ENCODE measurements around the gene RIMBP2.

RIMBP2 gene

DNA sequence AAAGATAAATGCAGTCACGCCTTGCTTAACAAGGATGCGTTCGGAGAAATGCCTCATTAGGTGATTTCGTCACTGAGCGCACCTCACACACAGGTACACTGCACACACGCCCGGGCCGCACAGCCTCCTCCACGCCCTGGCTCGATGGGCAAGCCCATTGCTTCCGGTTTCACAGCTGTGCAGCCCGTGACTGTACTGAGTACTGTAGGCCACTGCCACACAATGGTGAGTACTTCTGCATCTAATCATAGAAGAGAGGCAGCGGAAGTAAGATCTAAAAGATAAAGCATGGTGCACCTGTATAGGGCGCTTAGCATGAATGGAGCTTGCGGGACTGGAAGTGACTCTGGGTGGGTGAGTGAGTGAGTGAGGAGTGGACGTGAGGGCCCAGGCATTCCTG, 4.3 kb downstream of the RIMBP2 start:
- H3K4me2 ChIP-seq (ENCODE audit: low read length), result no peak overlapping the region
- no peak overlapping the region for H2AFZ ChIP-seq (ENCODE audit: low read length)
- no peaks in the 10 kb centered on the region for H3K9me2 ChIP-seq (ENCODE audit: low read depth, low read length)
- H3K9ac ChIP-seq (ENCODE audit: low read length), result no peak overlapping the region
- H4K20me1 ChIP-seq (ENCODE audit: insufficient read depth, low read length), result no peaks in the 10 kb centered on the region
- no peak overlapping the region for H3K4me3 ChIP-seq (ENCODE audit: low read depth, low read length, poor library complexity, severe bottlenecking)
- no peaks in the 10 kb centered on the region for H3K9me3 ChIP-seq (ENCODE audit: low read length)
- H3K36me3 ChIP-seq (ENCODE audit: insufficient read depth, low read length), result no peaks in the 10 kb centered on the region
- TF ChIP-seq, protein P1, sequence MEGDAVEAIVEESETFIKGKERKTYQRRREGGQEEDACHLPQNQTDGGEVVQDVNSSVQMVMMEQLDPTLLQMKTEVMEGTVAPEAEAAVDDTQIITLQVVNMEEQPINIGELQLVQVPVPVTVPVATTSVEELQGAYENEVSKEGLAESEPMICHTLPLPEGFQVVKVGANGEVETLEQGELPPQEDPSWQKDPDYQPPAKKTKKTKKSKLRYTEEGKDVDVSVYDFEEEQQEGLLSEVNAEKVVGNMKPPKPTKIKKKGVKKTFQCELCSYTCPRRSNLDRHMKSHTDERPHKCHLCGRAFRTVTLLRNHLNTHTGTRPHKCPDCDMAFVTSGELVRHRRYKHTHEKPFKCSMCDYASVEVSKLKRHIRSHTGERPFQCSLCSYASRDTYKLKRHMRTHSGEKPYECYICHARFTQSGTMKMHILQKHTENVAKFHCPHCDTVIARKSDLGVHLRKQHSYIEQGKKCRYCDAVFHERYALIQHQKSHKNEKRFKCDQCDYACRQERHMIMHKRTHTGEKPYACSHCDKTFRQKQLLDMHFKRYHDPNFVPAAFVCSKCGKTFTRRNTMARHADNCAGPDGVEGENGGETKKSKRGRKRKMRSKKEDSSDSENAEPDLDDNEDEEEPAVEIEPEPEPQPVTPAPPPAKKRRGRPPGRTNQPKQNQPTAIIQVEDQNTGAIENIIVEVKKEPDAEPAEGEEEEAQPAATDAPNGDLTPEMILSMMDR (IDR thresholded peaks at IDR 0.05; ENCODE audit: low read length), result no peak
- no peak for TF ChIP-seq EZH2 (IDR thresholded peaks at IDR 0.05; ENCODE audit: borderline replicate concordance, low read length)
- H3K79me2 ChIP-seq (ENCODE audit: insufficient read depth, low read length), result no peaks in the 10 kb centered on the region
- no peaks in the 10 kb centered on the region for H3K4me1 ChIP-seq (ENCODE audit: insufficient read depth, low read length, severe bottlenecking)
- H3K27ac ChIP-seq (ENCODE audit: low read depth, low read length, poor library complexity, severe bottlenecking), result no peak overlapping the region
- H3F3A ChIP-seq (ENCODE audit: insufficient read depth, low read length), result no peaks in the 10 kb centered on the region
- no peaks in the 10 kb centered on the region for H3K27me3 ChIP-seq (ENCODE audit: insufficient read depth, low read length)

DNA sequence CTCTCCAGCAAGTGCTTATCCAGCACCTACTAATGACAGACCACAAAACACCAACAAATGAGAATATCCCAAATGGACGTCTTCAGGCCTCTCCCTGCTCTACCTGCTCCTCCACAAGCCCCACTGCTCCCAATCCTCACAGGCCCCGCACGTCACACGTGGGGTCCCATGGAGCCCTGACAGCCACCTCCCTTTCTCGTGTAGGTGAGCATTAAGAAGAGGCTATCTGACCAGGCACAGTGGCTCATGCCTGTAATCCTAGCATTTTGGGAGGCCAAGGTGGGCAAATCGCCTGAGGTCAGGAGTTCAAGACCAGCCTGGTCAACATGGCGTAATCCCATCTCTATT, 5.4 kb downstream of the RIMBP2 start:
- Histone ChIP-seq H3K79me2 (ENCODE audit: insufficient read depth, low read length) (no peaks in the 10 kb centered on the region), H3K27me3 (ENCODE audit: insufficient read depth, low read length) (no peaks in the 10 kb centered on the region), H2AFZ (ENCODE audit: low read length) (no peak overlapping the region), H3K4me2 (ENCODE audit: low read length) (no peak overlapping the region), H4K20me1 (ENCODE audit: insufficient read depth, low read length) (no peaks in the 10 kb centered on the region), H3K27ac (ENCODE audit: low read depth, low read length, poor library complexity, severe bottlenecking) (no peak overlapping the region), H3K4me1 (ENCODE audit: insufficient read depth, low read length, severe bottlenecking) (no peaks in the 10 kb centered on the region), H3F3A (ENCODE audit: insufficient read depth, low read length) (no peaks in the 10 kb centered on the region), H3K9me2 (ENCODE audit: low read depth, low read length) (no peaks in the 10 kb centered on the region), H3K4me3 (ENCODE audit: low read depth, low read length, poor library complexity, severe bottlenecking) (no peak overlapping the region), H3K9me3 (ENCODE audit: low read length) (no peaks in the 10 kb centered on the region), H3K9ac (ENCODE audit: low read length) (no peak overlapping the region), H3K36me3 (ENCODE audit: insufficient read depth, low read length) (no peaks in the 10 kb centered on the region)
- TF ChIP-seq, protein P1 (IDR thresholded peaks at IDR 0.05; ENCODE audit: low read length), result no peak

DNA sequence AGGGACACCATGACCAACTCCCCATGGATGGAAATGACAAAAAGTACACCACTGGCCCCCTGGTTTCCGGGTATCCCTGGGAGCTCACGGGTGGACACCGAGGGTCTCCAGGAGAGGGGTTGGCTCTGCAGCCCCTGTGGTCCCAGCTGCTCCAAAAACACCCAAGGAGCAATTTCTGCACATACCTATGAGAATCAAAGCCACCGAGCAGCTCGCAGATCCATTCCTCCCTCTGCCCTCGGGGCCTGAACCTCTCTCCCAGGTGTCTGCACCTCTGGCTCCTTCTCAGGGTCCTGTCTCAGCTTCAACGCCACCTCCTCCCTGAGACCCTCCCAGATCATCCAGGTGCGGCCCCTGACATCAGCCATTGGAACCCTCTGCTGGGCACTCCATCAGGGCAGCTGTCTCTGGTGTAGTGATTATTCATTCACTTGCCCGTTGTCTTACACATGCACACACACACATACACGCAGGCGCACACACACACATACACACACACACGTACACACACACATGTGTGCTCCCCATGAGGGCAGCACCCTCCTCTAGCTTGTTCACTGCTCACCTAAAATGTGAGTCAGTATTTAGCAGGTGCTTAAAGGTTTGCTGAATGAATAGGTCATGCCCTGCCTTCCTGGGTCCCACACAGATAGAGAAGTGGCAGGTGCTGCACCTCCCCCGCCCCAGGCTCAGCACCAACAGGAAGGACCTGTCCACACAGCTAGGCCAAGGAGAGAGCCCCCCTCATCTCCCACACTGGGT, 5.9 kb downstream of the RIMBP2 start:
- H3K79me2 ChIP-seq (ENCODE audit: insufficient read depth, low read length), result no peaks in the 10 kb centered on the region
- no peaks in the 10 kb centered on the region for H3K27me3 ChIP-seq (ENCODE audit: insufficient read depth, low read length)
- no peak overlapping the region for H3K9ac ChIP-seq (ENCODE audit: low read length)

More for the DNA sequence above, 5.9 kb downstream of the RIMBP2 start:
- Histone ChIP-seq H3K9me2 (ENCODE audit: low read depth, low read length) (no peaks in the 10 kb centered on the region), H3K4me1 (ENCODE audit: insufficient read depth, low read length, severe bottlenecking) (no peaks in the 10 kb centered on the region), H3K27ac (ENCODE audit: low read depth, low read length, poor library complexity, severe bottlenecking) (no peak overlapping the region), H2AFZ (ENCODE audit: low read length) (no peak overlapping the region), H3K4me3 (ENCODE audit: low read depth, low read length, poor library complexity, severe bottlenecking) (no peak overlapping the region), H3K36me3 (ENCODE audit: insufficient read depth, low read length) (no peaks in the 10 kb centered on the region), H3K4me2 (ENCODE audit: low read length) (no peak overlapping the region), H3F3A (ENCODE audit: insufficient read depth, low read length) (no peaks in the 10 kb centered on the region), H4K20me1 (ENCODE audit: insufficient read depth, low read length) (no peaks in the 10 kb centered on the region), H3K9me3 (ENCODE audit: low read length) (no peaks in the 10 kb centered on the region)
- TF ChIP-seq, protein P1 (IDR thresholded peaks at IDR 0.05; ENCODE audit: low read length), result no peak
- TF ChIP-seq EZH2 (IDR thresholded peaks at IDR 0.05; ENCODE audit: borderline replicate concordance, low read length), result no peak
